OCI-LY7 (cell line): ENCODE results near the gene TXN. TPM values are rescaled to one million over a fixed set of nuclear protein-coding genes. Genes with fewer than 3 reads are reported as not detected.

Source experiments
- BruUV-seq: library from RNA; stranded (reverse); fragments of 400-500 nt; replicated peaks from 2 replicates; lab custom pipeline; 2021; lab: Mats Ljungman, UMichigan
- CTCF ChIA-PET: fragments of 300-600 bp; sonication (Branson Sonifier 250); formaldehyde crosslinking; loops from one replicate; lab custom pipeline; 2022; ENCODE audit warnings: antibody characterized with exemption; ENCODE audit not compliant: unreplicated experiment; lab: Charles Lee
- POLR2A ChIA-PET: fragments of 300-600 bp; sonication (Branson Sonifier 250); formaldehyde crosslinking; loops from one replicate; lab custom pipeline; 2022; ENCODE audit warnings: antibody characterized with exemption; lab: Charles Lee
- DNase-seq: peaks from one replicate; pipeline ENCODE4 v3.0.0-alpha.2; 2015; ENCODE audit warnings: low spot score
- H2AFZ ChIP-seq: fragments of 200-600 bp; sonication (generic), shearing (Covaris generic); 2 replicates; pipeline ENCODE4 v1.6.1; 2014; ENCODE audit warnings: mild to moderate bottlenecking, antibody characterized with exemption, low read length, moderate library complexity
- H3K27ac ChIP-seq: fragments of 200-600 bp; sonication (generic); 2 replicates; pipeline ENCODE4 v1.5.1; 2014; ENCODE audit warnings: mixed run types, low read depth, mild to moderate bottlenecking, moderate library complexity, low read length, inconsistent platforms; ENCODE audit not compliant: poor library complexity, severe bottlenecking
- H3K36me3 ChIP-seq: fragments of 200-600 bp; sonication (generic); 2 replicates; pipeline ENCODE4 v1.6.1; 2014; ENCODE audit warnings: mild to moderate bottlenecking, antibody characterized with exemption, low read length, moderate library complexity, mixed read lengths; ENCODE audit not compliant: insufficient read depth
- H3K4me1 ChIP-seq: fragments of 200-600 bp; sonication (generic); 2 replicates; pipeline ENCODE4 v1.5.1; 2014; ENCODE audit warnings: mild to moderate bottlenecking, low read length; ENCODE audit not compliant: insufficient read depth, poor library complexity, severe bottlenecking
- H3K4me2 ChIP-seq: fragments of 200-600 bp; sonication (generic); 2 replicates; pipeline ENCODE4 v1.6.1; 2014; ENCODE audit warnings: mild to moderate bottlenecking, low read length
- H3K4me3 ChIP-seq: fragments of 200-600 bp; sonication (generic); 2 replicates; pipeline ENCODE4 v1.5.1; 2014; ENCODE audit warnings: mild to moderate bottlenecking, low read depth, low read length; ENCODE audit not compliant: poor library complexity, severe bottlenecking
- H3K79me2 ChIP-seq: fragments of 200-600 bp; sonication (generic); 2 replicates; pipeline ENCODE4 v1.6.1; 2016; ENCODE audit warnings: low read depth, mild to moderate bottlenecking, low read length, moderate library complexity, mixed read lengths; ENCODE audit not compliant: insufficient read depth
- H3K9me2 ChIP-seq: fragments of 200-600 bp; sonication (generic); 2 replicates; pipeline ENCODE4 v1.6.1; 2016; ENCODE audit warnings: mild to moderate bottlenecking, low read length, mixed read lengths; ENCODE audit not compliant: insufficient read depth
- H3K9me3 ChIP-seq: fragments of 200-600 bp; sonication (generic); 2 replicates; pipeline ENCODE4 v1.6.1; 2014; ENCODE audit warnings: mild to moderate bottlenecking, mixed run types, low read length, mixed read lengths
- H4K20me1 ChIP-seq: fragments of 200-600 bp; sonication (generic); 2 replicates; pipeline ENCODE4 v1.6.1; 2014; ENCODE audit warnings: mild to moderate bottlenecking, antibody characterized with exemption, low read length, moderate library complexity, mixed read lengths; ENCODE audit not compliant: insufficient read depth
- EZH2phosphoT487 ChIP-seq: fragments of 200-600 bp; sonication (generic); IDR thresholded peaks from 2 replicates; pipeline ENCODE4 v1.6.1; 2018; ENCODE audit warnings: low read depth, borderline replicate concordance, mild to moderate bottlenecking, mixed run types, antibody characterized with exemption, low read length, moderate library complexity, mixed read lengths
- intact Hi-C: fragments of 100-400 bp; cut with micrococcal nuclease; formaldehyde crosslinking; loops from one replicate; pipeline ENCODE4 v1.10.0; 2022; ENCODE audit not compliant: unreplicated experiment
- total RNA-seq, 2 experiments: library from RNA; depleted of rRNA in 1 of 2; stranded (reverse); fragments of >200 nt in 1 of 2; shearing (Covaris generic) in 1 of 2; gene quantifications; 2 replicates each; pipeline ENCODE4 v1.2.3, GENCODE V29; 2014 to 2022
- TF ChIP-seq, protein P1 (sequence below): fragments of 200-600 bp; sonication (generic); conservative IDR thresholded peaks from 2 replicates; pipeline ENCODE4 v1.5.1; 2014; ENCODE audit warnings: mild to moderate bottlenecking, antibody characterized with exemption, low read length, moderate library complexity, mixed read lengths

Gene TXN
- total RNA-seq, 2 experiments from 2014 or later, result 120 to 165 TPM

GRCh38 chr9:110290001-110290400 lies 33.7 kb upstream of the TXN start:
- BruUV-seq, result no TSS peak
- intact Hi-C loops, result no loop called here
- no peak overlapping the region for H3K27ac ChIP-seq
- no peak overlapping the region for H2AFZ ChIP-seq
- CTCF ChIA-PET, result no interaction called here
- H3K36me3 ChIP-seq, result no peaks in the 10 kb centered on the region
- no peak overlapping the region for H3K4me3 ChIP-seq
- no peaks in the 10 kb centered on the region for H3K9me3 ChIP-seq
- DNase-seq, result no peak
- H4K20me1 ChIP-seq, result no peaks in the 10 kb centered on the region
- no peaks in the 10 kb centered on the region for H3K4me1 ChIP-seq
- no peaks in the 10 kb centered on the region for H3K79me2 ChIP-seq
- H3K9me2 ChIP-seq, result no peaks in the 10 kb centered on the region
- no peak overlapping the region for H3K4me2 ChIP-seq
- TF ChIP-seq, protein P1, sequence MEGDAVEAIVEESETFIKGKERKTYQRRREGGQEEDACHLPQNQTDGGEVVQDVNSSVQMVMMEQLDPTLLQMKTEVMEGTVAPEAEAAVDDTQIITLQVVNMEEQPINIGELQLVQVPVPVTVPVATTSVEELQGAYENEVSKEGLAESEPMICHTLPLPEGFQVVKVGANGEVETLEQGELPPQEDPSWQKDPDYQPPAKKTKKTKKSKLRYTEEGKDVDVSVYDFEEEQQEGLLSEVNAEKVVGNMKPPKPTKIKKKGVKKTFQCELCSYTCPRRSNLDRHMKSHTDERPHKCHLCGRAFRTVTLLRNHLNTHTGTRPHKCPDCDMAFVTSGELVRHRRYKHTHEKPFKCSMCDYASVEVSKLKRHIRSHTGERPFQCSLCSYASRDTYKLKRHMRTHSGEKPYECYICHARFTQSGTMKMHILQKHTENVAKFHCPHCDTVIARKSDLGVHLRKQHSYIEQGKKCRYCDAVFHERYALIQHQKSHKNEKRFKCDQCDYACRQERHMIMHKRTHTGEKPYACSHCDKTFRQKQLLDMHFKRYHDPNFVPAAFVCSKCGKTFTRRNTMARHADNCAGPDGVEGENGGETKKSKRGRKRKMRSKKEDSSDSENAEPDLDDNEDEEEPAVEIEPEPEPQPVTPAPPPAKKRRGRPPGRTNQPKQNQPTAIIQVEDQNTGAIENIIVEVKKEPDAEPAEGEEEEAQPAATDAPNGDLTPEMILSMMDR, result no peak
- no peak for TF ChIP-seq EZH2phosphoT487
- POLR2A ChIA-PET, result interaction anchor here (0.6 kb wide), 1 partner anchor 1193 kb away, joined by 3 read pairs; no protein-coding TSS in a partner anchor

- Histone ChIP-seq H3K4me1 (no peaks in the 10 kb centered on the region), H3K4me3 (no peak overlapping the region), H3K36me3 (no peaks in the 10 kb centered on the region), H4K20me1 (no peaks in the 10 kb centered on the region), H3K79me2 (no peaks in the 10 kb centered on the region), H3K27ac (no peak overlapping the region), H3K4me2 (no peak overlapping the region), H3K9me2 (no peaks in the 10 kb centered on the region), H3K9me3 (no peaks in the 10 kb centered on the region), H2AFZ (no peak overlapping the region)
- CTCF ChIA-PET, result no interaction called here
- DNase-seq, result no peak
- TF ChIP-seq, protein P1, result no peak
- no peak for TF ChIP-seq EZH2phosphoT487
- POLR2A ChIA-PET, result interaction anchor here (0.6 kb wide), 1 partner anchor 9 kb away, joined by 3 read pairs; no protein-coding TSS in a partner anchor
- intact Hi-C loops, result no loop called here
- no TSS peak for BruUV-seq
These were observed 32.2 kb upstream of the TXN start for GRCh38 chr9:110288503-110288902.

GRCh38 chr9:110287289-110287680 lies 31.0 kb upstream of the TXN start:
- no peak overlapping the region for H3K4me2 ChIP-seq
- no peak for DNase-seq

More at GRCh38 chr9:110287289-110287680, 31.0 kb upstream of the TXN start:
- no peaks in the 10 kb centered on the region for H3K36me3 ChIP-seq
- H2AFZ ChIP-seq, result no peak overlapping the region
- ChIA-PET POLR2A (interaction anchor here (0.6 to 0.7 kb wide), 2 partner anchors 252 to 584 kb away, joined by 3 read pairs; no protein-coding TSS in a partner anchor), CTCF (no interaction called here)
- intact Hi-C loops, result no loop called here
- H3K4me1 ChIP-seq, result no peaks in the 10 kb centered on the region
- no peak for TF ChIP-seq EZH2phosphoT487
- no peaks in the 10 kb centered on the region for H3K9me2 ChIP-seq
- no peaks in the 10 kb centered on the region for H4K20me1 ChIP-seq
- H3K79me2 ChIP-seq, result no peaks in the 10 kb centered on the region
- no peaks in the 10 kb centered on the region for H3K9me3 ChIP-seq
- H3K27ac ChIP-seq, result no peak overlapping the region
- H3K4me3 ChIP-seq, result no peak overlapping the region
- no TSS peak for BruUV-seq
